Left forelimb (tissue), 1 donor: ENCODE data around the gene ATP1B3.
"Not testable (repeated sequence)": the region's sequence is repeated elsewhere in the genome, so short reads cannot be mapped to it uniquely, and the experiment has no call there.

Experiments
- DNase-seq: peaks from one replicate; pipeline ENCODE4 v3.0.0-alpha.2; 2018; ENCODE audit warnings: low spot score

Gene ATP1B3

GRCh38 chr3:141876381-141876890, at the start of gene ATP1B3:
TSS of gene ATP1B3 (plus strand) at chr3:141876643. CDS start at chr3:141876802, 159 bp downstream.
- peak; percentile 89 for DNase-seq

GRCh38 chr3:141828487-141828886, 48.0 kb upstream of the ATP1B3 start:
- no peak for DNase-seq

GRCh38 chr3:141828890-141829289, 47.6 kb upstream of the ATP1B3 start:
- DNase-seq: no peak

- DNase-seq: no peak
Measured at GRCh38 chr3:141830508-141830907, 45.9 kb upstream of the ATP1B3 start.

GRCh38 chr3:141834292-141834691, 42.2 kb upstream of the ATP1B3 start:
- no peak for DNase-seq

GRCh38 chr3:141835557-141836229, 40.8 kb upstream of the ATP1B3 start:
- no peak for DNase-seq

GRCh38 chr3:141839389-141839788, 37.1 kb upstream of the ATP1B3 start:
- no peak for DNase-seq

- DNase-seq: no peak
Measured at GRCh38 chr3:141840737-141841544, 35.5 kb upstream of the ATP1B3 start.

GRCh38 chr3:141844108-141844507, 32.3 kb upstream of the ATP1B3 start:
- DNase-seq: no peak

GRCh38 chr3:141844812-141845211, 31.6 kb upstream of the ATP1B3 start:
- DNase-seq: no peak

- no peak for DNase-seq
Measured at GRCh38 chr3:141845407-141846049, 30.9 kb upstream of the ATP1B3 start.

- DNase-seq: no peak
Measured at GRCh38 chr3:141846050-141846433, 30.4 kb upstream of the ATP1B3 start.

- DNase-seq: not testable (repeated sequence)
Measured at GRCh38 chr3:141848159-141848748, 28.2 kb upstream of the ATP1B3 start.

GRCh38 chr3:141849056-141849815, 27.2 kb upstream of the ATP1B3 start:
- DNase-seq: no peak

- no peak for DNase-seq
Measured at GRCh38 chr3:141851411-141851810, 25.0 kb upstream of the ATP1B3 start.

- DNase-seq: no peak
Measured at GRCh38 chr3:141853081-141853601, 23.3 kb upstream of the ATP1B3 start.

GRCh38 chr3:141853629-141854168, 22.7 kb upstream of the ATP1B3 start:
- DNase-seq: no peak

- DNase-seq: no peak
Measured at GRCh38 chr3:141854599-141854998, 21.8 kb upstream of the ATP1B3 start.

- DNase-seq: no peak
Measured at GRCh38 chr3:141858312-141858711, 18.1 kb upstream of the ATP1B3 start.

GRCh38 chr3:141859651-141860050, 16.8 kb upstream of the ATP1B3 start:
- no peak for DNase-seq

GRCh38 chr3:141860086-141860669, 16.3 kb upstream of the ATP1B3 start:
- DNase-seq: no peak
